Esophagus squamous epithelium (tissue), 5 donors: ENCODE data around the gene RTN4RL1. TPM values are rescaled to one million over a fixed set of nuclear protein-coding genes. Genes with fewer than 3 reads are reported as not detected.

ENCODE experiments used
- DNase-seq: peaks from one replicate; lab custom pipeline; 2025; lab: John Stamatoyannopoulos, UW
- H3K27ac ChIP-seq, 4 donors: fragments of 200-600 bp; sonication (generic); one replicate each; pipeline ENCODE4 v1.5.1; 2016 to 2019; ENCODE audit warnings: mild to moderate bottlenecking in 1 of 4
- H3K27me3 ChIP-seq, 4 donors: fragments of 200-600 bp; sonication (generic); 1 replicate in 3 of 4; 2 replicates in 1 of 4; pipeline versions ENCODE4 v1.5.1 to v1.6.0; 2017 to 2021; ENCODE audit warnings: antibody characterized with exemption in 1 of 4
- H3K36me3 ChIP-seq, 3 donors: fragments of 200-600 bp; sonication (generic); one replicate each; pipeline ENCODE4 v1.5.1; 2016 to 2019
- H3K4me1 ChIP-seq, 3 donors: fragments of 200-600 bp; sonication (generic); one replicate each; pipeline ENCODE4 v1.5.1; 2017 to 2019
- H3K4me3 ChIP-seq, 4 donors: fragments of 200-600 bp; sonication (generic); 1 replicate in 3 of 4; 2 replicates in 1 of 4; pipeline ENCODE4 v1.5.1; 2016 to 2019; ENCODE audit warnings: mild to moderate bottlenecking in 2 of 4, moderate library complexity in 1 of 4
- H3K9me3 ChIP-seq, 3 donors: fragments of 200-600 bp; sonication (generic); one replicate each; pipeline ENCODE4 v1.5.1; 2016 to 2019
- CTCF ChIP-seq, 6 experiments: fragments of 450-650 bp in 4 of 6; fragments of 200-600 bp in 2 of 6; sonication (generic) in 2 of 6; IDR thresholded peaks; one replicate each; pipeline ENCODE4 v1.5.1; 2016 to 2019; ENCODE audit warnings: antibody characterized with exemption in 6 of 6, mild to moderate bottlenecking in 4 of 6, moderate library complexity in 4 of 6
- POLR2A ChIP-seq, 4 donors: fragments of 450-650 bp; IDR thresholded peaks; one replicate each; pipeline ENCODE4 v1.6.1; 2017; ENCODE audit warnings: antibody characterized with exemption in 4 of 4, mild to moderate bottlenecking in 4 of 4, moderate library complexity in 3 of 4
- WGBS, 2 donors: methylation state at CpG; one replicate each; pipeline ENCODE4 v1.1.5; 2018; 5-methylcytosine and 5-hydroxymethylcytosine counted together
- intact Hi-C: fragments of 100-400 bp; cut with DNase I; formaldehyde crosslinking; loops from one replicate; pipeline ENCODE4 v1.15.0; 2022
- total RNA-seq, 4 donors: library from RNA; depleted of rRNA; stranded (reverse); fragments of >200 nt; gene quantifications; one replicate each; pipeline ENCODE4 v1.1.0, GENCODE V29; 2016
- donor health status: DM: yes; HTN: yes; CAD: no.

RTN4RL1 gene
- total RNA-seq, 4 donors from 2014 or later = 1.1 to 4.0 (median 2.0) TPM

DNA sequence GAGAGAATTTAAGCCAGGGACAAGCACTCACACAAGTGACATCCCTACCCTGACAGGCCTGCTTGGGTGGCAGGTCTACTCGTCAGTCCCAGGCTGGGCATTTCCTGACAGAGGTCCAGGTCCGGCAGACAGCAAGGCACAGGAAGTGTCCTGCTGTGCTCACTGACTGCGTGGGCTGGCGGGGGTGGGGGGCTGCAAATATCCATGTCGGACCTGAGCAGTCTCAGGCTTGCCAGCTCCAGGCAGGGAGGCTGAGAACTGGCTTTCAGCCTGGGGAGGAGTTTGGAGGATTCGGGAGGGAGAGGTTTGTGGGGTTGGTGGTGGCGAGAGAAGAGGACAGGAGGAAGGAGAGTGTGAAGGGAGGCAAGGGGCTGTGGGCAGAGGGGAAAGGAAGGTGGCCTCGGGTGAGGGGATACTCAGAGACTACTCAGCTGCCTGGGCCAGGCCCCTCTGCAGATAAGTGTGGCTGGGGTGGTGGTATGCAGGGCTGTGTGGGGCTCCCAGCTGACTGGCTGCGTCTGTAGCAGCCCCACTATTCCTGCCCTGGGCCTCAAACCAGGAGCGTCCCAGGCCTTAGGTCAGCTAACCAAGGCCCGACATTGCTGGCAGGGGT, 37.5 kb upstream of the RTN4RL1 start:
- Histone ChIP-seq H3K36me3 (peaks cover 0 to 90% (median 0%) of the 10 kb centered on the region in 3 donors), H3K27ac (peak overlapping the region; percentile 43 to 93 (median 87)), H3K4me3 (no peak overlapping the region), H3K27me3 (peaks cover 0 to 16% (median 0%) of the 10 kb centered on the region in 4 donors), H3K9me3 (no peaks in the 10 kb centered on the region), H3K4me1 (peaks cover 34 to 99% (median 74%) of the 10 kb centered on the region in 3 donors)
- TF ChIP-seq POLR2A (IDR thresholded peaks at IDR 0.05) (no peak), CTCF (IDR thresholded peaks at IDR 0.05) (no peak)
- WGBS, 2 donors = 61 to 73% methylated on average over 8 of the region's 11 CpGs
- intact Hi-C loops = no loop called here
- no peak for DNase-seq

GRCh38 chr17:2061441-2061958, 36.4 kb upstream of the RTN4RL1 start:
- WGBS, 2 donors = 91 to 100% methylated on average over 4 to 7 of the region's 17 CpGs
- peak overlapping the region; percentile 68 to 93 (median 87) for H3K27ac ChIP-seq
- no peak for DNase-seq
- peaks cover 36 to 99% (median 64%) of the 10 kb centered on the region in 3 donors for H3K4me1 ChIP-seq
- intact Hi-C loops = no loop called here
- TF ChIP-seq POLR2A (IDR thresholded peaks at IDR 0.05) = no peak
- no peak for TF ChIP-seq CTCF (IDR thresholded peaks at IDR 0.05)
- H3K36me3 ChIP-seq = peaks cover 0 to 79% (median 0%) of the 10 kb centered on the region in 3 donors
- peaks cover 0 to 27% (median 1%) of the 10 kb centered on the region in 4 donors for H3K27me3 ChIP-seq
- H3K4me3 ChIP-seq = no peak overlapping the region
- no peaks in the 10 kb centered on the region for H3K9me3 ChIP-seq

DNA sequence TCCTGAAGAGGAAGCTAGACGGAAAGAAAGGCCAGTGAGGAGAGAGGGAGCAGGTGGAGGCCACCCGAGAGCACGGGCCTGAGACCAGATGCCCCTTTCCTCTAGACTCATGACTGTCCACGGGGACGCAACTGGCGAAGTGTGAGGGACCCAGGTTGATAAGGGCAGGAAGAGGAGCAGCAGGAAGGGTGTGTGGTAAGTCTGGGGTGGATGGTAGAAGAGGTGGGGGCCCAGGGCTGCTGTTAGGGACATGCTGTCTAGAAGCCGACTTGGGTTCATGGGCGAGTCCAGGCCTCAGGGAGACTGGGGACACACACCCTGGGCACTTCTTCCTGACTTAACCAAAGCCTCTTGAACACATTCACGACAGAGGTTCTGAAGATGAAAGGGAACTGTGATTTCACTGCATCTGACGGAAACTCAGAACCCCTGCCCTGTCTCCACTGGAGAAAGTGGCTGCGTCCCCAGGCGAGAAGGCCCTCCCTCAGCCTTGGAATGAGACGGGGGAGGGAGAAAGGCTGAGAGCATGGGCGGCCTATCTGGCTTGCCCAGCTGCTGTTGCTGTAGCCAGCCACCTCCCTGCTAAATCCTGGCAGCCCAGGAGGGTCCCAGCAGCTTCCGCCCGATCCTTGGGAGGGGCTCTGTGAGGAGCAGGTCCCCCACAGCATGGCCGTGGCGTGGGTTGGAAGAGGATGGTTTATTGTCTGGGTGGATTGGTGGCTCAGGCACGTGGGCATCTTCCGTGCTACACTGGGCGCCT, 35.7 kb upstream of the RTN4RL1 start:
- Histone ChIP-seq H3K4me3 (no peak overlapping the region), H3K9me3 (no peaks in the 10 kb centered on the region), H3K27ac (peak overlapping the region; percentile 68 to 93 (median 87)), H3K4me1 (peaks cover 42 to 99% (median 65%) of the 10 kb centered on the region in 3 donors), H3K27me3 (peaks cover 0 to 34% (median 2%) of the 10 kb centered on the region in 4 donors), H3K36me3 (peaks cover 0 to 72% (median 0%) of the 10 kb centered on the region in 3 donors)
- DNase-seq = no peak
- no peak for TF ChIP-seq POLR2A (IDR thresholded peaks at IDR 0.05)
- TF ChIP-seq CTCF (IDR thresholded peaks at IDR 0.05) = no peak
- intact Hi-C loops = no loop called here
- WGBS, 2 donors = 76 to 82% methylated on average over 11 to 13 of the region's 21 CpGs

- Histone ChIP-seq H3K27me3 (peaks cover 0 to 39% (median 2%) of the 10 kb centered on the region in 4 donors), H3K27ac (peak overlapping the region; percentile 68 to 93 (median 87)), H3K36me3 (peaks cover 0 to 67% (median 0%) of the 10 kb centered on the region in 3 donors), H3K4me3 (no peak overlapping the region), H3K4me1 (peaks cover 47 to 98% (median 60%) of the 10 kb centered on the region in 3 donors), H3K9me3 (no peaks in the 10 kb centered on the region)
- no peak for DNase-seq
- no peak for TF ChIP-seq POLR2A (IDR thresholded peaks at IDR 0.05)
- no peak for TF ChIP-seq CTCF (IDR thresholded peaks at IDR 0.05)
- intact Hi-C loops = no loop called here
- 83 to 88% methylated on average over 4 to 6 of the region's 6 CpGs for WGBS, 2 donors
Observed at GRCh38 chr17:2060385-2060658, 35.2 kb upstream of the RTN4RL1 start.
